ENCODE measurements around the gene FDX2.

- TF ChIP-seq, protein P1, sequence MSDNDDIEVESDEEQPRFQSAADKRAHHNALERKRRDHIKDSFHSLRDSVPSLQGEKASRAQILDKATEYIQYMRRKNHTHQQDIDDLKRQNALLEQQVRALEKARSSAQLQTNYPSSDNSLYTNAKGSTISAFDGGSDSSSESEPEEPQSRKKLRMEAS (IDR thresholded peaks at IDR 0.05), result peak; percentile 96
- TF ChIP-seq CTCF (IDR thresholded peaks at IDR 0.05 in 2 of 3, conservative IDR thresholded peaks at IDR 0.05 in 1 of 3; ENCODE audit: borderline replicate concordance in 1 of 3, insufficient read depth in 1 of 3, low read depth in 2 of 3, low read length in 2 of 3) (no peak), EZH2phosphoT487 (IDR thresholded peaks at IDR 0.05; ENCODE audit: borderline replicate concordance) (no peak), POLR2AphosphoS5 (IDR thresholded peaks at IDR 0.05; ENCODE audit: low read depth, low read length) (peak; percentile 38), EZH2 (IDR thresholded peaks at IDR 0.05) (no peak), EGR1 (IDR thresholded peaks at IDR 0.05; ENCODE audit: low read depth) (no peak; the same call in 1 of the 2 replicates), POLR2A (IDR thresholded peaks at IDR 0.05; ENCODE audit: borderline replicate concordance, extremely low read depth, insufficient read depth, insufficient read length) (no peak), ATF3 (IDR thresholded peaks at IDR 0.05) (no peak), YY1 (IDR thresholded peaks at IDR 0.05; ENCODE audit: extremely low read depth, insufficient replicate concordance, low read depth, low read length) (no peak), SRF (IDR thresholded peaks at IDR 0.05; ENCODE audit: low read depth) (no peak), CEBPB (IDR thresholded peaks at IDR 0.05; ENCODE audit: low read depth) (no peak)
- TF ChIP-seq, protein P2, sequence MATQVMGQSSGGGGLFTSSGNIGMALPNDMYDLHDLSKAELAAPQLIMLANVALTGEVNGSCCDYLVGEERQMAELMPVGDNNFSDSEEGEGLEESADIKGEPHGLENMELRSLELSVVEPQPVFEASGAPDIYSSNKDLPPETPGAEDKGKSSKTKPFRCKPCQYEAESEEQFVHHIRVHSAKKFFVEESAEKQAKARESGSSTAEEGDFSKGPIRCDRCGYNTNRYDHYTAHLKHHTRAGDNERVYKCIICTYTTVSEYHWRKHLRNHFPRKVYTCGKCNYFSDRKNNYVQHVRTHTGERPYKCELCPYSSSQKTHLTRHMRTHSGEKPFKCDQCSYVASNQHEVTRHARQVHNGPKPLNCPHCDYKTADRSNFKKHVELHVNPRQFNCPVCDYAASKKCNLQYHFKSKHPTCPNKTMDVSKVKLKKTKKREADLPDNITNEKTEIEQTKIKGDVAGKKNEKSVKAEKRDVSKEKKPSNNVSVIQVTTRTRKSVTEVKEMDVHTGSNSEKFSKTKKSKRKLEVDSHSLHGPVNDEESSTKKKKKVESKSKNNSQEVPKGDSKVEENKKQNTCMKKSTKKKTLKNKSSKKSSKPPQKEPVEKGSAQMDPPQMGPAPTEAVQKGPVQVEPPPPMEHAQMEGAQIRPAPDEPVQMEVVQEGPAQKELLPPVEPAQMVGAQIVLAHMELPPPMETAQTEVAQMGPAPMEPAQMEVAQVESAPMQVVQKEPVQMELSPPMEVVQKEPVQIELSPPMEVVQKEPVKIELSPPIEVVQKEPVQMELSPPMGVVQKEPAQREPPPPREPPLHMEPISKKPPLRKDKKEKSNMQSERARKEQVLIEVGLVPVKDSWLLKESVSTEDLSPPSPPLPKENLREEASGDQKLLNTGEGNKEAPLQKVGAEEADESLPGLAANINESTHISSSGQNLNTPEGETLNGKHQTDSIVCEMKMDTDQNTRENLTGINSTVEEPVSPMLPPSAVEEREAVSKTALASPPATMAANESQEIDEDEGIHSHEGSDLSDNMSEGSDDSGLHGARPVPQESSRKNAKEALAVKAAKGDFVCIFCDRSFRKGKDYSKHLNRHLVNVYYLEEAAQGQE (IDR thresholded peaks at IDR 0.05; ENCODE audit: low read depth), result no peak
- TF ChIP-seq, protein P3, sequence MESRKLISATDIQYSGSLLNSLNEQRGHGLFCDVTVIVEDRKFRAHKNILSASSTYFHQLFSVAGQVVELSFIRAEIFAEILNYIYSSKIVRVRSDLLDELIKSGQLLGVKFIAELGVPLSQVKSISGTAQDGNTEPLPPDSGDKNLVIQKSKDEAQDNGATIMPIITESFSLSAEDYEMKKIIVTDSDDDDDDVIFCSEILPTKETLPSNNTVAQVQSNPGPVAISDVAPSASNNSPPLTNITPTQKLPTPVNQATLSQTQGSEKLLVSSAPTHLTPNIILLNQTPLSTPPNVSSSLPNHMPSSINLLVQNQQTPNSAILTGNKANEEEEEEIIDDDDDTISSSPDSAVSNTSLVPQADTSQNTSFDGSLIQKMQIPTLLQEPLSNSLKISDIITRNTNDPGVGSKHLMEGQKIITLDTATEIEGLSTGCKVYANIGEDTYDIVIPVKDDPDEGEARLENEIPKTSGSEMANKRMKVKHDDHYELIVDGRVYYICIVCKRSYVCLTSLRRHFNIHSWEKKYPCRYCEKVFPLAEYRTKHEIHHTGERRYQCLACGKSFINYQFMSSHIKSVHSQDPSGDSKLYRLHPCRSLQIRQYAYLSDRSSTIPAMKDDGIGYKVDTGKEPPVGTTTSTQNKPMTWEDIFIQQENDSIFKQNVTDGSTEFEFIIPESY (IDR thresholded peaks at IDR 0.05; ENCODE audit: extremely low read depth, insufficient replicate concordance, low read length), result no peak
These were observed 26.5 kb downstream of the FDX2 start for GRCh38 chr19:10289167-10289835.
